Prostate gland (tissue), 2 donors: Measurements from ENCODE around the gene UBAC1. TPM values are rescaled to one million over a fixed set of nuclear protein-coding genes. Genes with fewer than 3 reads are reported as not detected.

ENCODE experiments used
- DNase-seq: peaks from one replicate; pipeline ENCODE4 v3.0.0-alpha.2; 2019; ENCODE audit warnings: low spot score
- H3K27ac ChIP-seq, 2 donors: fragments of 200-600 bp; sonication (generic); 2 replicates each; pipeline ENCODE4 v1.5.1; 2017 to 2019
- H3K27me3 ChIP-seq: fragments of 200-600 bp; sonication (generic); replicated peaks from 2 replicates; pipeline ENCODE4 v1.5.1; 2019; ENCODE audit not compliant: insufficient read depth
- H3K36me3 ChIP-seq, 2 donors: fragments of 200-600 bp; sonication (generic); 1 replicate in 1 of 2; 2 replicates in 1 of 2; pipeline versions ENCODE4 v1.5.1 to v1.8.1; 2017 to 2019
- H3K4me1 ChIP-seq: fragments of 200-600 bp; sonication (generic); replicated peaks from 2 replicates; pipeline ENCODE4 v1.5.1; 2019
- H3K4me3 ChIP-seq, 2 donors: fragments of 200-600 bp; sonication (generic); 2 replicates each; pipeline ENCODE4 v1.5.1; 2017 to 2019
- H3K9me3 ChIP-seq: fragments of 200-600 bp; sonication (generic); 2 replicates; pipeline ENCODE4 v1.5.1; 2017
- CTCF ChIP-seq, 4 experiments: fragments of 200-600 bp in 2 of 4; fragments of 450-650 bp in 2 of 4; sonication (generic) in 2 of 4; IDR thresholded peaks; 1 replicate in 3 of 4; 2 replicates in 1 of 4; pipeline ENCODE4 v1.5.1; 2016 to 2019; ENCODE audit warnings: antibody characterized with exemption in 4 of 4, mild to moderate bottlenecking in 2 of 4, moderate library complexity in 2 of 4
- POLR2A ChIP-seq: fragments of 450-650 bp; IDR thresholded peaks from one replicate; pipeline ENCODE4 v1.6.1; 2016; ENCODE audit warnings: antibody characterized with exemption, mild to moderate bottlenecking
- POLR2AphosphoS5 ChIP-seq: sonication (generic); formaldehyde crosslinking; IDR thresholded peaks from one replicate; pipeline ENCODE4 v1.6.1; 2017; ENCODE audit warnings: antibody characterized with exemption
- WGBS: methylation state at CpG from one replicate; pipeline ENCODE4 v1.1.5; 2018; 5-methylcytosine and 5-hydroxymethylcytosine counted together
- intact Hi-C: fragments of 100-400 bp; cut with DNase I; formaldehyde crosslinking; loops from one replicate; pipeline ENCODE4 v1.14.2; 2022
- total RNA-seq, 2 donors: library from RNA; depleted of rRNA; stranded (reverse); fragments of >200 nt; gene quantifications; one replicate each; pipeline ENCODE4 v1.1.0, GENCODE V29; 2016

Gene UBAC1
- total RNA-seq, 2 donors from 2014 or later = 53.7 to 59.1 TPM

GRCh38 chr9:135937521-135938489 is 23.4 kb downstream of the UBAC1 start:
- no peak overlapping the region for H3K27ac ChIP-seq
- TF ChIP-seq CTCF (IDR thresholded peaks at IDR 0.05) (no peak), POLR2A (no peak), POLR2AphosphoS5 (no peak)
- no peaks in the 10 kb centered on the region for H3K9me3 ChIP-seq
- DNase-seq = no peak
- no peaks in the 10 kb centered on the region for H3K4me1 ChIP-seq
- H3K27me3 ChIP-seq = no peaks in the 10 kb centered on the region
- H3K36me3 ChIP-seq = peaks cover 5 to 12% of the 10 kb centered on the region in 2 donors
- WGBS = 95% methylated on average over 43 of the region's 44 CpGs
- intact Hi-C loops = no loop called here
- H3K4me3 ChIP-seq = no peak overlapping the region

GRCh38 chr9:135933114-135933513 is 28.1 kb downstream of the UBAC1 start:
- WGBS = 87% methylated on average over 13 of the region's 13 CpGs
- Histone ChIP-seq H3K27me3 (no peaks in the 10 kb centered on the region), H3K4me3 (no peak overlapping the region), H3K27ac (no peak overlapping the region), H3K9me3 (no peaks in the 10 kb centered on the region), H3K4me1 (no peaks in the 10 kb centered on the region), H3K36me3 (peaks cover 0 to 12% of the 10 kb centered on the region in 2 donors)
- no peak for TF ChIP-seq POLR2A
- TF ChIP-seq POLR2AphosphoS5 = no peak
- TF ChIP-seq CTCF (IDR thresholded peaks at IDR 0.05) = no peak
- intact Hi-C loops = no loop called here
- no peak for DNase-seq

- intact Hi-C loops = no loop called here
These were observed 28.5 kb downstream of the UBAC1 start for GRCh38 chr9:135932656-135933055.

GRCh38 chr9:135931349-135931820 is 29.8 kb downstream of the UBAC1 start:
- TF ChIP-seq POLR2A = no peak
- no peak for TF ChIP-seq CTCF (IDR thresholded peaks at IDR 0.05)
- no peak for TF ChIP-seq POLR2AphosphoS5
- 88% methylated on average over 30 of the region's 31 CpGs for WGBS
- H3K4me3 ChIP-seq = no peak overlapping the region
- DNase-seq = no peak
- no peak overlapping the region for H3K27ac ChIP-seq
- intact Hi-C loops = no loop called here
- H3K36me3 ChIP-seq = no peaks in the 10 kb centered on the region
- H3K27me3 ChIP-seq = no peaks in the 10 kb centered on the region
- H3K9me3 ChIP-seq = no peaks in the 10 kb centered on the region
- H3K4me1 ChIP-seq = no peaks in the 10 kb centered on the region

More at GRCh38 chr9:135932656-135933055, 28.5 kb downstream of the UBAC1 start:
- DNase-seq = no peak
- H3K9me3 ChIP-seq = no peaks in the 10 kb centered on the region
- H3K4me1 ChIP-seq = no peaks in the 10 kb centered on the region
- no peak overlapping the region for H3K27ac ChIP-seq
- 94% methylated on average over 17 of the region's 18 CpGs for WGBS
- no peak for TF ChIP-seq POLR2AphosphoS5
- H3K4me3 ChIP-seq = no peak overlapping the region
- no peaks in the 10 kb centered on the region for H3K27me3 ChIP-seq
- peaks cover 0 to 8% of the 10 kb centered on the region in 2 donors for H3K36me3 ChIP-seq

GRCh38 chr9:135930446-135931345 is 30.5 kb downstream of the UBAC1 start:
- WGBS = 95% methylated on average over 29 of the region's 33 CpGs
- no peak for TF ChIP-seq POLR2A
- TF ChIP-seq POLR2AphosphoS5 = no peak
- intact Hi-C loops = no loop called here
- H3K4me3 ChIP-seq = no peak overlapping the region
- no peak overlapping the region for H3K27ac ChIP-seq
- DNase-seq = no peak
- H3K36me3 ChIP-seq = no peaks in the 10 kb centered on the region
- H3K27me3 ChIP-seq = no peaks in the 10 kb centered on the region
- no peaks in the 10 kb centered on the region for H3K4me1 ChIP-seq
- no peaks in the 10 kb centered on the region for H3K9me3 ChIP-seq
